ENCODE results near the gene SLC6A15. TPM values are rescaled to one million over a fixed set of nuclear protein-coding genes. Genes with fewer than 3 reads are reported as not detected.
A peak's percentile ranks its signal among the peaks of the same experiment; 100 is the strongest.

Gene SLC6A15
- polyA plus RNA-seq (2013, experiment 1 of 2): 20.0 TPM
- polyA plus RNA-seq (2013, experiment 2 of 2): 19.2 TPM

- Histone ChIP-seq H2BK15ac (ENCODE audit: low read depth, poor library complexity, severe bottlenecking) (peak within 1 kb of the TSS; percentile 2), H3K4me3 (ENCODE audit: insufficient read depth in 1 of 2, low read depth in 1 of 2, low read length in 2 of 2) (peak within 1 kb of the TSS; percentile 60 to 95), H3K9ac (ENCODE audit: low read length) (peak within 1 kb of the TSS; percentile 97), H3K27me3 (ENCODE audit: control insufficient read depth in 1 of 2, insufficient read depth in 1 of 2, low read length in 2 of 2) (no peaks in the 10 kb centered on the region), H3K9me3 (ENCODE audit: control insufficient read depth, low read length) (no peaks in the 10 kb centered on the region), H3K23ac (ENCODE audit: low read length in 2 of 2) (peak within 1 kb of the TSS in 1 of 2 experiments; percentile 54), H3K4me2 (ENCODE audit: low read length, poor library complexity, severe bottlenecking) (peak within 1 kb of the TSS; percentile 96), H3K4ac (ENCODE audit: low read depth in 1 of 2, low read length in 2 of 2) (peak within 1 kb of the TSS in 1 of 2 experiments; percentile 32), H2BK120ac (ENCODE audit: low read depth, low read length) (no peak within 1 kb of the TSS), H3K36me3 (ENCODE audit: control insufficient read depth in 1 of 2, insufficient read depth in 2 of 2, low read depth in 1 of 2, low read length in 2 of 2) (no peaks in the 10 kb centered on the region), H3K27ac (ENCODE audit: low read length, poor library complexity, severe bottlenecking) (no peak within 1 kb of the TSS), H2AFZ (ENCODE audit: low read depth, low read length) (peak within 1 kb of the TSS; percentile 87), H2AK5ac (ENCODE audit: low read length, severe bottlenecking) (no peak within 1 kb of the TSS), H3K4me1 (ENCODE audit: control insufficient read depth, insufficient read depth, low read depth, low read length) (peaks cover 17% of the 10 kb centered on the region), H4K91ac (ENCODE audit: low read length) (peak within 1 kb of the TSS; percentile 6), H3K14ac (ENCODE audit: low read length in 2 of 2) (peak within 1 kb of the TSS in 1 of 2 experiments; percentile 10), H2BK5ac (ENCODE audit: low read depth, low read length, poor library complexity, severe bottlenecking) (no peak within 1 kb of the TSS), H3K79me1 (replicated peaks; ENCODE audit: low read length, poor library complexity, severe bottlenecking) (no peaks in the 10 kb centered on the region), H4K8ac (ENCODE audit: low read length) (peak within 1 kb of the TSS; percentile 79), H2BK12ac (ENCODE audit: low read length in 2 of 2) (peak within 1 kb of the TSS; percentile 75 to 78), H3K18ac (ENCODE audit: low read depth in 1 of 2, low read length in 2 of 2) (peak within 1 kb of the TSS; percentile 70 to 75)
- peak; percentile 92 for DNase-seq
- WGBS: under 1% methylated on average over 43 of the region's 67 CpGs
Observed at GRCh38 chr12:84912198-84913128, at the start of gene SLC6A15. SLC6A15 (minus strand) TSS chr12:84912799; CDS start chr12:84892120, 20,679 bp downstream.

DNA sequence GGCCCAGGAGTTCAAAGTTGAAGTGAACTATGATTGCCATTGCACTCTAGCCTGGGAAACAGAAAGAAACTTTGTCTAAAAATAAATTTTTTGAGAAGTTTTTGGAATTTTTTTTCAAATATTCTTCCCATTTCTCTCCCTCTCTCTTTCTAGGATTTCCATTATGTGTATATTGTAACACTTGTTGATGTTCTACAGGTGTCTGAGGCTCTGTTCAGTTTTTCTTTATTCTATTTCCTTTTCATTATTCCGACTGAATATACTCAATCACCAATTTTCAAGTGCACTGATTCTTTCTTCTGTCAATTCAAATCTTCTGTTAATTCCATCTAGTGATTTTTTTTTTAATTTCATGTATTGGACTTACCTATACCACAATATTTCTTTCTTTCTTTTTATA is 48.3 kb upstream of the SLC6A15 start:
- H3K18ac ChIP-seq (ENCODE audit: low read depth in 1 of 2, low read length in 2 of 2): no peak overlapping the region
- peak overlapping the region; percentile 52 for H3K9ac ChIP-seq (ENCODE audit: low read length)
- no peak overlapping the region for H3K14ac ChIP-seq (ENCODE audit: low read length in 2 of 2)
- no peak overlapping the region for H2AK5ac ChIP-seq (ENCODE audit: low read length, severe bottlenecking)
- no peak overlapping the region for H3K4me2 ChIP-seq (ENCODE audit: low read length, poor library complexity, severe bottlenecking)
- H3K4me3 ChIP-seq (ENCODE audit: insufficient read depth in 1 of 2, low read depth in 1 of 2, low read length in 2 of 2): no peak overlapping the region
- H3K27me3 ChIP-seq (ENCODE audit: control insufficient read depth in 1 of 2, insufficient read depth in 1 of 2, low read length in 2 of 2): no peaks in the 10 kb centered on the region
- H2BK5ac ChIP-seq (ENCODE audit: low read depth, low read length, poor library complexity, severe bottlenecking): no peak overlapping the region
- no peaks in the 10 kb centered on the region for H3K4me1 ChIP-seq (ENCODE audit: control insufficient read depth, insufficient read depth, low read depth, low read length)
- no peak for DNase-seq
- H2AFZ ChIP-seq (ENCODE audit: low read depth, low read length): no peak overlapping the region
- H4K8ac ChIP-seq (ENCODE audit: low read length): no peak overlapping the region
- H2BK120ac ChIP-seq (ENCODE audit: low read depth, low read length): no peak overlapping the region
- H3K4ac ChIP-seq (ENCODE audit: low read depth in 1 of 2, low read length in 2 of 2): no peak overlapping the region
- no peak overlapping the region for H2BK12ac ChIP-seq (ENCODE audit: low read length in 2 of 2)
- no peak overlapping the region for H2BK15ac ChIP-seq (ENCODE audit: low read depth, poor library complexity, severe bottlenecking)
- H3K9me3 ChIP-seq (ENCODE audit: control insufficient read depth, low read length): no peaks in the 10 kb centered on the region
- 83% methylated on average over 1 of the region's 1 CpG for WGBS
- H3K27ac ChIP-seq (ENCODE audit: low read length, poor library complexity, severe bottlenecking): no peak overlapping the region
- no peak overlapping the region for H4K91ac ChIP-seq (ENCODE audit: low read length)
- H3K79me1 ChIP-seq (replicated peaks; ENCODE audit: low read length, poor library complexity, severe bottlenecking): no peaks in the 10 kb centered on the region
- H3K36me3 ChIP-seq (ENCODE audit: control insufficient read depth in 1 of 2, insufficient read depth in 2 of 2, low read depth in 1 of 2, low read length in 2 of 2): no peaks in the 10 kb centered on the region
- H3K23ac ChIP-seq (ENCODE audit: low read length in 2 of 2): no peak overlapping the region

DNA sequence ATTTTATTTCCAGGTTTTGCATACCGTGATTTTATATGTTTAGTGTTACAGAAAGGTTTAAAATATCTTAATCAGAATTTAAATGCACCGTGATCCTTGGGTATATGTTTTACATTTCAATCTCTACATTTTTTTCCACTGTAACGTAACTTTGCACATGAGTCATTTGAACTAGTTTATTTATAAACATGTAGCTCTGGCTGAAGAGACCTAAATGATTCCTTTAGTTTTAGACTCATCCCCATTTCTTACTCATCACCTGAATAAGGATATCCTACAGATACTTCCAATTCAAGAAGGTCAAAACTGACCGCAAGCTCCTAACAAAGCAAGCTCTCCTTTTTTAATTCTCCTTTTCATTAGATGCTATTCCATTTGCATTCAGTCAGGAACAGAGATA is 42.7 kb upstream of the SLC6A15 start:
- no peak overlapping the region for H4K91ac ChIP-seq (ENCODE audit: low read length)
- no peaks in the 10 kb centered on the region for H3K9me3 ChIP-seq (ENCODE audit: control insufficient read depth, low read length)
- H2AFZ ChIP-seq (ENCODE audit: low read depth, low read length): no peak overlapping the region
- no peak overlapping the region for H3K4me3 ChIP-seq (ENCODE audit: insufficient read depth in 1 of 2, low read depth in 1 of 2, low read length in 2 of 2)
- no peak overlapping the region for H2BK120ac ChIP-seq (ENCODE audit: low read depth, low read length)
- no peak overlapping the region for H3K4ac ChIP-seq (ENCODE audit: low read depth in 1 of 2, low read length in 2 of 2)
- no peak overlapping the region for H3K4me2 ChIP-seq (ENCODE audit: low read length, poor library complexity, severe bottlenecking)
- H3K79me1 ChIP-seq (replicated peaks; ENCODE audit: low read length, poor library complexity, severe bottlenecking): no peaks in the 10 kb centered on the region
- peak; percentile 46 for DNase-seq
- no peaks in the 10 kb centered on the region for H3K4me1 ChIP-seq (ENCODE audit: control insufficient read depth, insufficient read depth, low read depth, low read length)
- no peak overlapping the region for H3K18ac ChIP-seq (ENCODE audit: low read depth in 1 of 2, low read length in 2 of 2)
- WGBS: 50% methylated on average over 2 of the region's 4 CpGs
- H3K36me3 ChIP-seq (ENCODE audit: control insufficient read depth in 1 of 2, insufficient read depth in 2 of 2, low read depth in 1 of 2, low read length in 2 of 2): no peaks in the 10 kb centered on the region
- H3K27me3 ChIP-seq (ENCODE audit: control insufficient read depth in 1 of 2, insufficient read depth in 1 of 2, low read length in 2 of 2): no peaks in the 10 kb centered on the region
- H2AK5ac ChIP-seq (ENCODE audit: low read length, severe bottlenecking): no peak overlapping the region
- H3K27ac ChIP-seq (ENCODE audit: low read length, poor library complexity, severe bottlenecking): no peak overlapping the region
- no peak overlapping the region for H2BK5ac ChIP-seq (ENCODE audit: low read depth, low read length, poor library complexity, severe bottlenecking)
- no peak overlapping the region for H3K9ac ChIP-seq (ENCODE audit: low read length)
- no peak overlapping the region for H2BK12ac ChIP-seq (ENCODE audit: low read length in 2 of 2)
- no peak overlapping the region for H4K8ac ChIP-seq (ENCODE audit: low read length)
- no peak overlapping the region for H3K23ac ChIP-seq (ENCODE audit: low read length in 2 of 2)
- H3K14ac ChIP-seq (ENCODE audit: low read length in 2 of 2): no peak overlapping the region
- H2BK15ac ChIP-seq (ENCODE audit: low read depth, poor library complexity, severe bottlenecking): no peak overlapping the region

DNA sequence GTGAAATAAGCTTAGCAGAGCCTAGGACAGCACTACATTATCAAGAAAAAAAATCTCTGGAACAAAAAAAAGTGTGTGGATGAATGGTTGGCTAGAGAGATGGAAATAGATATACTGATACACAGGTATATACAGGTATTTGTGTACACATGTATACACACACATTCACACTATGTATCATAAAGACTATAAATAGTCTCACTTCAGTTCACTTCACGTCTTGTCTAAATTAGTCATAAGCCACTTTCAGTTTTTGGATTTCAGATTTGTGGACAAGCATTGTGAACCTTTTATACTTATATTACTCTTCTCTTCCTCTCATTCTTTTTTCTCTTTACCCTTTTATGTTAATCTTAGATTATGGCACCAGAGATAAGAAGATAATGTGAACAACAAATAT is 41.8 kb upstream of the SLC6A15 start:
- Histone ChIP-seq H3K4me3 (ENCODE audit: insufficient read depth in 1 of 2, low read depth in 1 of 2, low read length in 2 of 2) (no peak overlapping the region), H3K18ac (ENCODE audit: low read depth in 1 of 2, low read length in 2 of 2) (no peak overlapping the region), H2BK12ac (ENCODE audit: low read length in 2 of 2) (no peak overlapping the region), H3K9ac (ENCODE audit: low read length) (no peak overlapping the region), H3K36me3 (ENCODE audit: control insufficient read depth in 1 of 2, insufficient read depth in 2 of 2, low read depth in 1 of 2, low read length in 2 of 2) (no peaks in the 10 kb centered on the region), H3K27me3 (ENCODE audit: control insufficient read depth in 1 of 2, insufficient read depth in 1 of 2, low read length in 2 of 2) (no peaks in the 10 kb centered on the region), H3K9me3 (ENCODE audit: control insufficient read depth, low read length) (no peaks in the 10 kb centered on the region), H2BK5ac (ENCODE audit: low read depth, low read length, poor library complexity, severe bottlenecking) (no peak overlapping the region), H3K23ac (ENCODE audit: low read length in 2 of 2) (no peak overlapping the region), H4K8ac (ENCODE audit: low read length) (no peak overlapping the region), H2AFZ (ENCODE audit: low read depth, low read length) (no peak overlapping the region), H3K4me2 (ENCODE audit: low read length, poor library complexity, severe bottlenecking) (no peak overlapping the region), H2AK5ac (ENCODE audit: low read length, severe bottlenecking) (no peak overlapping the region), H3K14ac (ENCODE audit: low read length in 2 of 2) (no peak overlapping the region), H2BK15ac (ENCODE audit: low read depth, poor library complexity, severe bottlenecking) (no peak overlapping the region), H3K4me1 (ENCODE audit: control insufficient read depth, insufficient read depth, low read depth, low read length) (no peaks in the 10 kb centered on the region), H3K4ac (ENCODE audit: low read depth in 1 of 2, low read length in 2 of 2) (no peak overlapping the region), H3K79me1 (replicated peaks; ENCODE audit: low read length, poor library complexity, severe bottlenecking) (no peaks in the 10 kb centered on the region), H2BK120ac (ENCODE audit: low read depth, low read length) (no peak overlapping the region), H4K91ac (ENCODE audit: low read length) (no peak overlapping the region), H3K27ac (ENCODE audit: low read length, poor library complexity, severe bottlenecking) (no peak overlapping the region)
- DNase-seq: no peak
- WGBS: 63% methylated on average over 1 of the region's 1 CpG

Measured in mesenchymal stem cell (in vitro differentiated cells and primary cell).